GM12878 (cell line): Measurements from ENCODE around the gene LDB3. TPM values are rescaled to one million over a fixed set of nuclear protein-coding genes. Genes with fewer than 3 reads are reported as not detected.

Experiments used
- ATAC-seq: fragments of 200-7000 bp; cut with Tn5 transposase; 3 replicates; pipeline ENCODE4 v1.9.1; 2020; ENCODE audit warnings: mild to moderate bottlenecking, moderate library complexity
- BruUV-seq: library from RNA; stranded (reverse); fragments of 400-500 nt; replicated peaks from 2 replicates; lab custom pipeline; 2021; lab: Mats Ljungman, UMichigan
- CTCF ChIA-PET: fragments of 300-600 bp; sonication (Branson Sonifier 250); formaldehyde crosslinking; extraction: SDS; loops from one replicate; lab custom pipeline; 2021; ENCODE audit warnings: inconsistent platforms; lab: Yijun Ruan, JAX
- POLR2A ChIA-PET: fragments of 350-600 bp; formaldehyde crosslinking; extraction: SDS; loops from one replicate; lab custom pipeline; 2021; ENCODE audit warnings: inconsistent platforms; lab: Charles Lee
- RAD21 ChIA-PET: fragments of 300-600 bp; sonication (Branson Sonifier 250); formaldehyde crosslinking; loops from one replicate; lab custom pipeline; 2023; ENCODE audit warnings: antibody characterized with exemption; ENCODE audit not compliant: unreplicated experiment; lab: Charles Lee
- SMC1A ChIA-PET: fragments of 300-600 bp; sonication (Branson Sonifier 250); formaldehyde crosslinking; loops from one replicate; lab custom pipeline; 2023; ENCODE audit not compliant: unreplicated experiment, uncharacterized antibody; lab: Charles Lee
- DNase-seq: peaks from one replicate; pipeline ENCODE4 v3.0.0-alpha.2; 2011; ENCODE audit warnings: low read depth, low spot score
- FAIRE-seq: peaks from 3 replicates; lab custom pipeline; 2011; peaks lifted over from hg19 to GRCh38; lab: Jason Lieb, UNC
- H2AFZ ChIP-seq: 2 replicates; pipeline ENCODE4 v1.6.0; 2011; ENCODE audit warnings: low read depth, low read length, control low read depth; ENCODE audit not compliant: control insufficient read depth
- H3K27ac ChIP-seq: 2 replicates; pipeline ENCODE4 v1.5.1; 2011; ENCODE audit warnings: control low read depth; ENCODE audit not compliant: control insufficient read depth, insufficient read depth
- H3K27me3 ChIP-seq, 2 experiments: replicated peaks in 1 of 2; 2 replicates each; pipeline versions ENCODE4 v1.6.0 to v1.6.1; 2011; ENCODE audit warnings: low read length in 1 of 2; ENCODE audit not compliant: control insufficient read depth in 2 of 2, insufficient read depth in 2 of 2
- H3K36me3 ChIP-seq, 2 experiments: 2 replicates each; pipeline ENCODE4 v1.5.1; 2011; ENCODE audit warnings: low read length in 1 of 2; ENCODE audit not compliant: control insufficient read depth in 2 of 2, insufficient read depth in 2 of 2
- H3K4me1 ChIP-seq: 2 replicates; pipeline ENCODE4 v1.6.1; 2011; ENCODE audit warnings: mild to moderate bottlenecking, low read length, moderate library complexity, mixed read lengths; ENCODE audit not compliant: control insufficient read depth, insufficient read depth
- H3K4me2 ChIP-seq: 2 replicates; pipeline ENCODE4 v1.6.0; 2011; ENCODE audit warnings: control low read depth; ENCODE audit not compliant: control insufficient read depth, insufficient read depth
- H3K4me3 ChIP-seq: fragments of 200-600 bp; sonication (generic); 2 replicates; pipeline ENCODE4 v1.5.1; 2016
- H3K79me2 ChIP-seq: 2 replicates; pipeline ENCODE4 v1.6.0; 2011; ENCODE audit warnings: low read length; ENCODE audit not compliant: control insufficient read depth, insufficient read depth
- H3K9ac ChIP-seq: 2 replicates; pipeline ENCODE4 v1.8.0; 2011; ENCODE audit warnings: low read length, control low read depth, mixed read lengths; ENCODE audit not compliant: control insufficient read depth, insufficient read depth
- H3K9me3 ChIP-seq: replicated peaks from 3 replicates; pipeline ENCODE4 v1.5.1; 2011; ENCODE audit warnings: mild to moderate bottlenecking, low read length; ENCODE audit not compliant: control insufficient read depth, insufficient read depth
- H4K20me1 ChIP-seq: 2 replicates; pipeline ENCODE4 v1.6.0; 2011; ENCODE audit not compliant: control insufficient read depth, insufficient read depth
- MYC ChIP-seq: IDR thresholded peaks from 2 replicates; pipeline ENCODE4 v1.6.1; 2011; ENCODE audit warnings: mild to moderate bottlenecking, low read length, moderate library complexity, inconsistent platforms; ENCODE audit not compliant: insufficient read depth, insufficient replicate concordance, insufficient read length, severe bottlenecking
- RAD51 ChIP-seq: fragments of 450-650 bp; IDR thresholded peaks from 2 replicates; pipeline ENCODE4 v1.6.1; 2016; ENCODE audit warnings: moderate library complexity, mild to moderate bottlenecking, inconsistent platforms
- WGBS: methylation state at CpG from one replicate; pipeline ENCODE4 v1.1.6; 2016; ENCODE audit warnings: low lambda C conversion rate; ENCODE audit not compliant: insufficient replicate concordance, insufficient coverage; ENCODE audit errors: missing lambda C conversion rate; 5-methylcytosine and 5-hydroxymethylcytosine counted together
- in situ Hi-C: fragments of 300-500 bp; cut with MboI; formaldehyde crosslinking; loops from 9 replicates; pipeline ENCODE4 v1.14.3; 2018; ENCODE audit warnings: mixed read lengths
- intact Hi-C: fragments of 100-400 bp; cut with micrococcal nuclease; formaldehyde crosslinking; loops from one replicate; pipeline ENCODE4 v1.14.2; 2022; ENCODE audit not compliant: unreplicated experiment
- polyA plus RNA-seq, 11 experiments: library from polyadenylated mRNA; depleted of rRNA in 4 of 11; unstranded in 6 of 11; stranded (reverse) in 5 of 11; fragments of >200 nt; fragmentation: Nextera tagmentation in 4 of 11; fragmentation: Illumina TruSeq in 1 of 11; extraction: Ambion mirVana in 4 of 11; extraction: Trizol in 1 of 11; gene quantifications; 1 replicate in 1 of 11; 2 replicates in 10 of 11; pipeline versions ENCODE4 v1.2.1 to v1.2.3, GENCODE V29; 2011 to 2016; ENCODE audit warnings: inconsistent platforms in 2 of 11, missing spikeins in 2 of 11, low read depth in 1 of 11
- total RNA-seq, 4 experiments: library from RNA; depleted of rRNA in 3 of 4; stranded (reverse); fragments of >200 nt in 3 of 4; fragmentation: Illumina TruSeq in 1 of 4; extraction: Trizol in 1 of 4; gene quantifications; 2 replicates each; pipeline versions ENCODE4 v1.2.1 to v1.2.3, GENCODE V29; 2013 to 2021
- TF ChIP-seq, protein P1 (sequence below): fragments of 450-650 bp; IDR thresholded peaks from 2 replicates; pipeline ENCODE4 v1.6.1; 2018; ENCODE audit warnings: borderline replicate concordance, mild to moderate bottlenecking; ENCODE audit not compliant: partially characterized antibody
- TF ChIP-seq, protein P2 (sequence below): fragments of 450-650 bp; IDR thresholded peaks from 2 replicates; pipeline ENCODE4 v1.6.1; 2017; ENCODE audit warnings: antibody characterized with exemption, mild to moderate bottlenecking, moderate library complexity
- TF ChIP-seq, protein P3 (sequence below): IDR thresholded peaks from 2 replicates; pipeline ENCODE4 v1.6.1; 2012; ENCODE audit warnings: low read depth, low read length, improper control_type of control experiment

LDB3 gene
- total and polyA plus RNA-seq, 10 of the 15 experiments (the other 5 are each of a cell fraction or from before 2014, with no cell fraction given) = 0.02 to 0.07 (median 0.04) TPM; not detected in 1

DNA sequence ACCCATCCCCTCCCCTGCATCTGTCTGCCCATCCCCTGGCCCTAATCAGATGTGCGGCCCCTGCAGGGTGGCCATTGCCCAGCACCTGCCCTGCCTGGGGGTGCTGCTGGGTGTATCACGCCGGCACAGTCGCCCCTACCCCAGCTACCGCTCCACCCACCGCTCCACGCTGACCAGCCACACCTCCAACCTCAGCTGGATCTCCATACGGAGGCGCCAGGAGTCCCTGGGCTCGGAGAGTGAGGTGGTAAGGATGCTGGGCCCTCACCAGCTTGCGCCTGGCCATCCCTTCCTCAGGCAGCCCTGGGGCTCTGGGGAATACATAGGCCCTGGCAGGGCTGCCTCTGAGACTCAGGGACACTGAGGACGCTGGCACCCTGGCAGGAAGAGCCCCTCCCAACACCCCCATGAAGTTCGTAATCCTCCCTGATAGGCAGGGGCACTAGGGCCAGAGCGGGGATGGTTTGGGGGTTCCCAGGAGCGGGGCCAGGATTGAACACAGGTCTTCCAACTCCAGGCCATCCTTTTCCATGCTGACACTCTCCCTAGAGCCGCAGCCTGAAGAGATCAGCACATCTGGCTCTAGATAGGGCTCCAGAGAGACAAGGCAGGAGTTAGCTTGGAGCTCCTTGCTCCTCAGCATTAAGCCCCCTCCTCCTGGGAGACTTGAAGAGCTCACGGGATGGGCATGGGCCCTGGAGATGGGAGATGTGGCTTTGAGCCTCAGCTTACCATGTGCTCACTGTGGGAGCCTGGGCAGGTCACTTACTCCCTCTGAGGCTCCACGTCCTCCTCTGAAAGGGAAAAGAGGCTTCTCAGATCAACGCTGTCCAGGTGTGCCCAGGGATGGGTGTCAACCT lies 5.9 kb upstream of the LDB3 start:
- H3K9ac ChIP-seq = no peak overlapping the region
- H2AFZ ChIP-seq = no peak overlapping the region
- H3K4me1 ChIP-seq = no peaks in the 10 kb centered on the region
- H3K9me3 ChIP-seq = no peaks in the 10 kb centered on the region; the same call in 2 of the 3 replicates
- TF ChIP-seq, protein P1, sequence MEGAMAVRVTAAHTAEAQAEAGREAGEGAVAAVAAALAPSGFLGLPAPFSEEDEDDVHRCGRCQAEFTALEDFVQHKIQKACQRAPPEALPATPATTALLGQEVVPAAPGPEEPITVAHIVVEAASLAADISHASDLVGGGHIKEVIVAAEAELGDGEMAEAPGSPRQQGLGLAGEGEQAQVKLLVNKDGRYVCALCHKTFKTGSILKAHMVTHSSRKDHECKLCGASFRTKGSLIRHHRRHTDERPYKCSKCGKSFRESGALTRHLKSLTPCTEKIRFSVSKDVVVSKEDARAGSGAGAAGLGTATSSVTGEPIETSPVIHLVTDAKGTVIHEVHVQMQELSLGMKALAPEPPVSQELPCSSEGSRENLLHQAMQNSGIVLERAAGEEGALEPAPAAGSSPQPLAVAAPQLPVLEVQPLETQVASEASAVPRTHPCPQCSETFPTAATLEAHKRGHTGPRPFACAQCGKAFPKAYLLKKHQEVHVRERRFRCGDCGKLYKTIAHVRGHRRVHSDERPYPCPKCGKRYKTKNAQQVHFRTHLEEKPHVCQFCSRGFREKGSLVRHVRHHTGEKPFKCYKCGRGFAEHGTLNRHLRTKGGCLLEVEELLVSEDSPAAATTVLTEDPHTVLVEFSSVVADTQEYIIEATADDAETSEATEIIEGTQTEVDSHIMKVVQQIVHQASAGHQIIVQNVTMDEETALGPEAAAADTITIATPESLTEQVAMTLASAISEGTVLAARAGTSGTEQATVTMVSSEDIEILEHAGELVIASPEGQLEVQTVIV = no peak
- TF ChIP-seq MYC (no peak), RAD51 (no peak)
- TF ChIP-seq, protein P2, sequence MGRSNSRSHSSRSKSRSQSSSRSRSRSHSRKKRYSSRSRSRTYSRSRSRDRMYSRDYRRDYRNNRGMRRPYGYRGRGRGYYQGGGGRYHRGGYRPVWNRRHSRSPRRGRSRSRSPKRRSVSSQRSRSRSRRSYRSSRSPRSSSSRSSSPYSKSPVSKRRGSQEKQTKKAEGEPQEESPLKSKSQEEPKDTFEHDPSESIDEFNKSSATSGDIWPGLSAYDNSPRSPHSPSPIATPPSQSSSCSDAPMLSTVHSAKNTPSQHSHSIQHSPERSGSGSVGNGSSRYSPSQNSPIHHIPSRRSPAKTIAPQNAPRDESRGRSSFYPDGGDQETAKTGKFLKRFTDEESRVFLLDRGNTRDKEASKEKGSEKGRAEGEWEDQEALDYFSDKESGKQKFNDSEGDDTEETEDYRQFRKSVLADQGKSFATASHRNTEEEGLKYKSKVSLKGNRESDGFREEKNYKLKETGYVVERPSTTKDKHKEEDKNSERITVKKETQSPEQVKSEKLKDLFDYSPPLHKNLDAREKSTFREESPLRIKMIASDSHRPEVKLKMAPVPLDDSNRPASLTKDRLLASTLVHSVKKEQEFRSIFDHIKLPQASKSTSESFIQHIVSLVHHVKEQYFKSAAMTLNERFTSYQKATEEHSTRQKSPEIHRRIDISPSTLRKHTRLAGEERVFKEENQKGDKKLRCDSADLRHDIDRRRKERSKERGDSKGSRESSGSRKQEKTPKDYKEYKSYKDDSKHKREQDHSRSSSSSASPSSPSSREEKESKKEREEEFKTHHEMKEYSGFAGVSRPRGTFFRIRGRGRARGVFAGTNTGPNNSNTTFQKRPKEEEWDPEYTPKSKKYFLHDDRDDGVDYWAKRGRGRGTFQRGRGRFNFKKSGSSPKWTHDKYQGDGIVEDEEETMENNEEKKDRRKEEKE = no peak
- TF ChIP-seq, protein P3, sequence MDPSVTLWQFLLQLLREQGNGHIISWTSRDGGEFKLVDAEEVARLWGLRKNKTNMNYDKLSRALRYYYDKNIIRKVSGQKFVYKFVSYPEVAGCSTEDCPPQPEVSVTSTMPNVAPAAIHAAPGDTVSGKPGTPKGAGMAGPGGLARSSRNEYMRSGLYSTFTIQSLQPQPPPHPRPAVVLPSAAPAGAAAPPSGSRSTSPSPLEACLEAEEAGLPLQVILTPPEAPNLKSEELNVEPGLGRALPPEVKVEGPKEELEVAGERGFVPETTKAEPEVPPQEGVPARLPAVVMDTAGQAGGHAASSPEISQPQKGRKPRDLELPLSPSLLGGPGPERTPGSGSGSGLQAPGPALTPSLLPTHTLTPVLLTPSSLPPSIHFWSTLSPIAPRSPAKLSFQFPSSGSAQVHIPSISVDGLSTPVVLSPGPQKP = no peak
- in situ Hi-C loops (no loop called here), intact Hi-C loops (loop anchor here (10.0 kb wide), 1 partner anchor 268 kb away; no protein-coding TSS in a partner anchor)
- ATAC-seq (no peak), DNase-seq (no peak), FAIRE-seq (no peak)
- ChIA-PET POLR2A (no interaction called here), RAD21 (no interaction called here), SMC1A (no interaction called here), CTCF (no interaction called here)
- no peaks in the 10 kb centered on the region for H3K79me2 ChIP-seq
- no peaks in the 10 kb centered on the region for H3K36me3 ChIP-seq
- BruUV-seq = no TSS peak
- no peaks in the 10 kb centered on the region; a peak in 1 of 4 replicates for H3K27me3 ChIP-seq
- H3K27ac ChIP-seq = no peak overlapping the region
- 24% methylated on average over 19 of the region's 19 CpGs for WGBS
- no peak overlapping the region for H3K4me3 ChIP-seq
- H3K4me2 ChIP-seq = no peak overlapping the region
- H4K20me1 ChIP-seq = no peaks in the 10 kb centered on the region; the same call in 1 of the 2 replicates
